GM21515 (cell line): ENCODE data around the gene TBX4.

ENCODE experiments used
- ATAC-seq: cut with Tn5 transposase; IDR thresholded peaks from one replicate; pipeline ENCODE4 v1.9.1; 2021; ENCODE audit not compliant: unreplicated experiment

The TBX4 gene

GRCh38 chr17:61412860-61413660, 39.2 kb upstream of the TBX4 start:
- no peak for ATAC-seq

- no peak for ATAC-seq
Measured at GRCh38 chr17:61413661-61414126, 38.5 kb upstream of the TBX4 start.

GRCh38 chr17:61414141-61414935, 37.9 kb upstream of the TBX4 start:
- no peak for ATAC-seq

- no peak for ATAC-seq
Measured at GRCh38 chr17:61414936-61415251, 37.3 kb upstream of the TBX4 start.

- no peak for ATAC-seq
Measured at GRCh38 chr17:61415374-61416210, 36.6 kb upstream of the TBX4 start.

- no peak for ATAC-seq
Measured at GRCh38 chr17:61416211-61416539, 36.0 kb upstream of the TBX4 start.

GRCh38 chr17:61416540-61417363, 35.5 kb upstream of the TBX4 start:
- no peak for ATAC-seq

- ATAC-seq, result no peak
Measured at GRCh38 chr17:61418449-61418848, 33.8 kb upstream of the TBX4 start.

- ATAC-seq, result no peak
Measured at GRCh38 chr17:61419496-61420046, 32.7 kb upstream of the TBX4 start.

GRCh38 chr17:61420052-61420451, 32.2 kb upstream of the TBX4 start:
- ATAC-seq, result no peak

GRCh38 chr17:61420745-61421398, 31.4 kb upstream of the TBX4 start:
- ATAC-seq, result no peak

- ATAC-seq, result no peak
Measured at GRCh38 chr17:61421460-61421859, 30.8 kb upstream of the TBX4 start.

GRCh38 chr17:61422116-61422799, 30.0 kb upstream of the TBX4 start:
- ATAC-seq, result no peak

- ATAC-seq, result no peak
Measured at GRCh38 chr17:61422869-61423268, 29.4 kb upstream of the TBX4 start.

GRCh38 chr17:61423967-61424649, 28.1 kb upstream of the TBX4 start:
- no peak for ATAC-seq

GRCh38 chr17:61425682-61426481, 26.3 kb upstream of the TBX4 start:
- no peak for ATAC-seq

GRCh38 chr17:61426482-61427304, 25.5 kb upstream of the TBX4 start:
- ATAC-seq, result no peak
